Activated CD8-positive, alpha-beta T cell treated with anti-CD3 and anti-CD28 coated beads for 36 hours (primary cell): ENCODE data around the gene PTGES. TPM values are rescaled to one million over a fixed set of nuclear protein-coding genes. Genes with fewer than 3 reads are reported as not detected.

ENCODE experiments used
- ATAC-seq: fragments of 200-7000 bp; cut with Tn5 transposase; one replicate; pipeline ENCODE4 v1.10.0; 2021; ENCODE audit warnings: mild to moderate bottlenecking, moderate library complexity
- CTCF ChIA-PET: fragments of 350-600 bp; sonication (Branson Sonifier 250); formaldehyde crosslinking; loops from one replicate; lab custom pipeline; 2021; ENCODE audit warnings: antibody characterized with exemption; lab: Charles Lee
- POLR2A ChIA-PET: fragments of 350-600 bp; sonication (Branson Sonifier 250); formaldehyde crosslinking; loops from one replicate; lab custom pipeline; 2021; ENCODE audit warnings: antibody characterized with exemption; lab: Charles Lee
- DNase-seq: peaks from one replicate; pipeline ENCODE4 v3.0.0-alpha.2; 2020
- H3K27ac Mint-ChIP-seq: one replicate; pipeline ENCODE4 v1.8.0; 2021; ENCODE audit warnings: mild to moderate bottlenecking, mixed read lengths
- H3K27me3 Mint-ChIP-seq: one replicate; pipeline ENCODE4 v1.8.0; 2021; ENCODE audit warnings: mixed read lengths
- H3K36me3 Mint-ChIP-seq: one replicate; pipeline ENCODE4 v1.8.0; 2021; ENCODE audit warnings: low read depth, mixed read lengths
- H3K4me1 Mint-ChIP-seq: one replicate; pipeline ENCODE4 v1.8.0; 2021; ENCODE audit warnings: low read depth, mixed read lengths
- H3K4me3 Mint-ChIP-seq: one replicate; pipeline ENCODE4 v1.8.0; 2021; ENCODE audit warnings: mild to moderate bottlenecking, moderate library complexity, mixed read lengths
- H3K9me3 Mint-ChIP-seq: one replicate; pipeline ENCODE4 v1.8.0; 2021; ENCODE audit warnings: mixed read lengths
- CTCF ChIP-seq: fragments of 200-600 bp; IDR thresholded peaks from one replicate; pipeline ENCODE4 v1.8.0; 2022; ENCODE audit warnings: antibody characterized with exemption, mild to moderate bottlenecking
- intact Hi-C: fragments of 100-400 bp; cut with micrococcal nuclease; formaldehyde crosslinking; loops from one replicate; pipeline ENCODE4 v1.10.0; 2022
- total RNA-seq, 2 experiments: library from RNA; stranded (reverse); gene quantifications; one replicate each; pipeline ENCODE4 v1.2.3, GENCODE V29; 2021

PTGES gene
- total RNA-seq, 2 experiments from 2014 or later: 0.20 to 0.56 TPM

DNA sequence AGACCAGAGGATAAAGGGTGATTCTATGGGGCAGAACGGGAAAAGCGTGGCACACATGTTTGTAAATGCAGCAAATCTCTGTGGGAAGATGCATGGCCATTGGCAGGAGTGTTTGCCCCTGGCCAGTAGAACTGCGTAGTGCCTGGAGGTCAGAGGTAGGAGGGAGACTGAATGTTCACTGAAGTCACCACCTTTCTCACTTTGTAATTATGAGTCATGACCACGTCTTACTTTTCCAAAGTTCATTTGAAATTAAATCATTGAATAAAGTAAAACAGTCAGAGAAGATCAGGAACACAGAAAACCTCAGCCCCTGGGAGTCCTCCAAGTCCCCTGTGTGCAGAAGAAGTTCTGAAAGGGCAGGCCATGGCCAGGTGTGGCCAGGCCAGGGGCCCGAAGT, 4.6 kb downstream of the PTGES start:
- Mint-ChIP-seq H3K4me1 (peaks cover 12% of the 10 kb centered on the region), H3K36me3 (no peaks in the 10 kb centered on the region), H3K4me3 (no peak overlapping the region), H3K27me3 (peaks cover under 1% of the 10 kb centered on the region), H3K9me3 (no peaks in the 10 kb centered on the region), H3K27ac (no peak overlapping the region)
- ChIA-PET CTCF (interaction anchor here (1.5 to 3.6 kb wide), 3 partner anchors 10 to 42 kb away, joined by 5 to 29 read pairs (median 9); no protein-coding TSS in a partner anchor), POLR2A (no interaction called here)
- TF ChIP-seq CTCF: no peak
- DNase-seq (no peak), ATAC-seq (peak; percentile 60)
- intact Hi-C loops: no loop called here

GRCh38 chr9:129746092-129746777, 6.6 kb downstream of the PTGES start:
- Mint-ChIP-seq H3K36me3 (no peaks in the 10 kb centered on the region), H3K4me1 (peaks cover 2% of the 10 kb centered on the region), H3K9me3 (no peaks in the 10 kb centered on the region), H3K4me3 (no peak overlapping the region), H3K27ac (no peak overlapping the region), H3K27me3 (no peaks in the 10 kb centered on the region)
- ChIA-PET CTCF (interaction anchor here (1.1 to 5.1 kb wide), 4 partner anchors 9 to 37 kb away, joined by 3 to 23 read pairs (median 4); no protein-coding TSS in a partner anchor), POLR2A (no interaction called here)
- DNase-seq (no peak), ATAC-seq (no peak)
- intact Hi-C loops: no loop called here
- no peak for TF ChIP-seq CTCF

- CTCF ChIA-PET: interaction anchor here (5.1 kb wide), 1 partner anchor 19 kb away, joined by 23 read pairs; no protein-coding TSS in a partner anchor
- intact Hi-C loops: no loop called here
- no peak overlapping the region for H3K27ac Mint-ChIP-seq
- POLR2A ChIA-PET: no interaction called here
- H3K4me3 Mint-ChIP-seq: no peak overlapping the region
- no peak for ATAC-seq
- DNase-seq: no peak
- H3K36me3 Mint-ChIP-seq: no peaks in the 10 kb centered on the region
- TF ChIP-seq CTCF: no peak
- no peaks in the 10 kb centered on the region for H3K27me3 Mint-ChIP-seq
- peaks cover 2% of the 10 kb centered on the region for H3K4me1 Mint-ChIP-seq
- H3K9me3 Mint-ChIP-seq: no peaks in the 10 kb centered on the region
Measured at GRCh38 chr9:129745200-129745599, 7.6 kb downstream of the PTGES start.

DNA sequence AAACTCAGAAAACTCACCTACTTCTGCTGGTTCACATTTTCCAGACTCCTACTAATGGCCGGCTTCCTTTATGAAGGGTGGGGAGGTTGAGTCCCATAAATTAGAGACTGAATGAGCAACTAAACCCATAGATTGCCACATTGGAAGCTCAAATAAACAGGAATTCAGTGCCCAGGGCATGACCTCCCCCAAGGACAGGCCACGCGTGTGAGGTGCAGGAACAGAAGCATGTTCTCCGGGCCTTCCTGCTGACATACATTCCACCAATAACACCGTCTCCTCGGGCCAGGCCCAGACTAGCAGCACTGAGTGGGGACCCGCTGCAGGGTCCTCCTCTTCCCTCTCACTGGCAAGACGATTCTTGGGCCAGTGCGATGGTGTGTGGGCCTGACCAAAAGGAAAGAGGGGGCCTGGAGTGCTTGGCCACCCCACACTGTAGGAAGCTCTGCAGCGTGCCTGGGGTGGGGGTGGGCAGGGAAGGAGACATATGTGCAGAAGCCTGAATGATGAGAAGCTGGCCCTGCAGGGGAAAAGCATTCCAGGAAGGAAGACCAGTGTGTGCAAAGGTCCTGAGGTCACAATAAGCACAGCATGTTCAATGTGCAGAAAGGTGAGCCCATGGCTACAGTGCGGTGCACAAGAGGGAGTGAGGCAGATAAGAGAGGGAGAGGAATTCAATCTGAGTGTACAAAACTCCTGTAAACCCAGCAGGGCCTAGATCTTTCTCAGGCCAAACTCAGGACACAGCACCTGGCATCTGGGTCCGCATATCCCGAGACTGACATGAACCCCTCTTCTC, 12.0 kb downstream of the PTGES start:
- no peak overlapping the region for H3K27ac Mint-ChIP-seq
- no peaks in the 10 kb centered on the region for H3K36me3 Mint-ChIP-seq
- no peaks in the 10 kb centered on the region for H3K9me3 Mint-ChIP-seq
- H3K4me1 Mint-ChIP-seq: peaks cover 11% of the 10 kb centered on the region
- ChIA-PET POLR2A (interaction anchor here (1.3 kb wide), 1 partner anchor 36 kb away, joined by 5 read pairs; no protein-coding TSS in a partner anchor), CTCF (interaction anchor here (5.1 to 5.6 kb wide), 3 partner anchors 14 to 42 kb away, joined by 23 to 82 read pairs (median 82); no protein-coding TSS in a partner anchor)
- H3K27me3 Mint-ChIP-seq: no peaks in the 10 kb centered on the region
- ATAC-seq (no peak), DNase-seq (no peak)
- TF ChIP-seq CTCF: no peak
- H3K4me3 Mint-ChIP-seq: no peak overlapping the region
- intact Hi-C loops: no loop called here
